Glomerular visceral epithelial cell (primary cell): ENCODE measurements around the gene HYAL1.

Experiments
- DNase-seq: peaks from one replicate; pipeline ENCODE4 v3.0.0-alpha.2; 2016; ENCODE audit errors: extremely low spot score

The HYAL1 gene

GRCh38 chr3:50260027-50260941 lies 43.1 kb downstream of the HYAL1 start:
- DNase-seq, result peak; percentile 91

GRCh38 chr3:50259432-50260026 lies 43.8 kb downstream of the HYAL1 start:
- DNase-seq, result no peak

- no peak for DNase-seq
Observed at GRCh38 chr3:50258979-50259378, 44.4 kb downstream of the HYAL1 start.

DNA sequence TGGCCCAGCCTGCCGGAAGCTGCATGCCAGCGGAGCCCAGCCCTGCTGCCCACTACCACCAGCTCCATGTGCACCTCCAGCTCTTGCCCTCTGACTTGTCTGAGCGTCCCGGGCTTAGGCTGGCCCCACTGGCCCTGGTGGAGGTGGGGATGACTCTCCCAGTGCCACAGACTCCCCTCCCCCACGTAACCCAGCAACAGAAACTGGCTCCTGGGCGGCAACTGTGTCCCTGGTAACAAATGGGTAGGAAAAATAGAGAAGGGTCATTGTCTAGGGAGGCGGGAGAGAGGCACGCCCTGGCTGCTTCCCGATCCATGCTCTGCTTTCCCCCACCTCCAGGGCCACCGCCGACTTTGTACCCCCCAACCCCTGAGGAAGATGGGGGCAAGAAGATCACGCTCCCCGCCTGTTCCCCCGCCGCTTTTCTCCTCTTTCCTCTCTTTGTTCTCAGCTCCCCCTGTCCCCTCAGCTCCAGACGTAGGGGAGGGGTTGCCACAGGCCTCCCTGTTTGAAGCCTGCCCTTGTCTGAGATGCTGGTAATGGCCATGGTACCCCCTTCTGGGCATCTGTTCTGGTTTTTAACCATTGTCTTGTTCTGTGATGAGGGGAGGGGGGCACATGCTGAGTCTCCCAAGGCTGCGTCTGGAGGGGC lies 45.2 kb downstream of the HYAL1 start:
- no peak for DNase-seq

DNA sequence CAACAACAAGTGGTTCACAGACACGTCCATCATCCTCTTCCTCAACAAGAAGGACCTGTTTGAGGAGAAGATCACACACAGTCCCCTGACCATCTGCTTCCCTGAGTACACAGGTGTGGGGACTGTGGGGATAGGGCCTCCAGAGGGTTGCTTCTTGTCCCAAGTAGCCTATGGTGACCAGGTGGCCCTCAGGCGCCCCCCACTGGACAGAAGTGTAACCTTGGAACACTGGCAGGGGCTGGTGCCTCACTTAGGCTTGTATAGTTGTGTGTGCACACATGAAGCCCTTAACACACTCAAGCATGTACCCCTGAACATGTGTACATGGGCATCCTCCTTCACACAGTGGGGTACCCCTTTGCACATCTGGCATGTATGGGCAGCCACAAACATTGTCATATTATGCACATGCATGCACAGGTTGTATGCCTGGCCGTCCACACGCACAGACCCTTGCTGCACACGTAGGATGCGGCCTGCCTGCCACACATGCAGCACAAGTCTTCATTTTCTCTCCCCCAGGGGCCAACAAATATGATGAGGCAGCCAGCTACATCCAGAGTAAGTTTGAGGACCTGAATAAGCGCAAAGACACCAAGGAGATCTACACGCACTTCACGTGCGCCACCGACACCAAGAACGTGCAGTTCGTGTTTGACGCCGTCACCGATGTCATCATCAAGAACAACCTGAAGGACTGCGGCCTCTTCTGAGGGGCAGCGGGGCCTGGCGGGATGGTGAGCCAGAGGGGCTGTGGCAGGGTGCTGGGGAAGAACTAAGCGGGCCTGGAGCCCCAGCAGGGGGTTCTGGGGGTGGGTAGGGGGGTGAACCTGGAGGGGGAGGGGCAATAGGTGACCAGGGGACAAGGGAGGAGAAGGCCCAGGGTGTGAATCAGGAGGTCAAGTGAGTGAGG lies 46.1 kb downstream of the HYAL1 start:
- DNase-seq, result peak; percentile 51

DNA sequence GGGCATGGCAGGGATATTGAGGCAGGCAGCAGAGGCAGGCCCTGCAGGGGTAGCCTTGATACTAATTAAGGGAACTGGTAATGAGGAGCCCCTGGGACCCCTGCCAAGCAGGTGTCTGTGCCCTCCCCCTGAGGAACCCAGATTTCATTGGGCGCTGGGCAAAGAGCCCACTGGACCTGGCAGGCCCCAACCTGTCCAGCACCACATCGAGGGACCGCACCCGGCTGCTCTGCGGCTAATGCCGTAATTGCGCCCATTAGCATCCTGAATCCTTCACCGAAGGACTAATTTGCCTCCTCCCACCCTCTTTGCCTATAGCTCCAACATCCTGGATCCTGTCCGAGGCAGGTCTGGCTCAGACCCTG lies 48.1 kb downstream of the HYAL1 start:
- no peak for DNase-seq

DNA sequence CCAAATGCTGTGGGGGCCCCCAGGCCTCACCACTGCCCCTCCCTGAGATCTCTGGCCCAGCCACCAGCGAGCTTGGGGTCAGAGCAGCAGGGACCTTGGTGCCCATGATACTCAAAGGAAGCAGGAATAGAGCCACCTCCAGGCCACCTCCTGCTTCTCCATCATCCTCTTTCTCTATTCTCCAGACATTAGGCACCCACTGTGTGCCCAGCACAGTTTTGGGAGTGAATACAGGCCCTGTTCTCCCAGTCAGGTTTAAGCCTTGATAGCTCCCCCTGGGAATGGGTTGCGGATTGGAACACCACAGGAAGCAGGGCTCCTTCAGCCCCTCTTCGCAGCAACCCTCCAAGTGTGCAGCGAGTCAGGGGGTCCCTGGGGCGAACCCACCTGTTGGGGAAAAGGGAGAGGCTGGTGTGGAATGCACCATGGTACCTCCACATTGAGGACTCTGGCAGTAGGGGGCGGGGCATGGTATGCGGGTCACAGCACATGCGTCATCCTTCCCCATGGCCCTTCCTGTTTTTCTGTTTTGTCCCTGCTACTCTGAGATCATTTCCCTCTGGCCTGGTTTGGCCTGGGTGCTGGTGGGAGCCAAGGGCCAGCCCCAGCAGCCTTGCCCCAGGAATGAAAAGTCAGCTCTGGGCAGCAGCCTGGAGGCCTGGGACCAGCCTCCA lies 48.7 kb downstream of the HYAL1 start:
- DNase-seq, result no peak

- peak; percentile 81 for DNase-seq
Observed at GRCh38 chr3:50251220-50251619, 52.2 kb downstream of the HYAL1 start.

DNA sequence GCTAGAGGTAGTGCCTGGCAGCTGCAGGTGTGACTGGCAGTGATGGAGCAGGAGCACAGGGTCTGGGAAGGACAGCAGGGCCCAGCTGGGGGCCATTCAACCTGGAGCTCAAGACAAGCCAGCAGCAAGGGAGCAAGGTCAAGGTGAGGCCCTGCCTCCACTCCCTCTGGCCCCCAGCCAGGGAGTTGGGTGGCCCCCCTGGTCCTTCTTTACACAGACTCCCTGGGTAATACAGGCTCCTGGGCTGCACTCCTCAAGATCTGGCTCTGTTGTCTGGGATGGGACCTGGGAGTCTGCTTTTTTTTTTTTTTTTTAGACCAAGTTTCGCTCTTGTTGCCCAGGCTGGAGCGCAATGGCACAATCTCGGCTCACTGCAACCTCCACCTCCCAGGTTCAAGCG lies 52.9 kb downstream of the HYAL1 start:
- no peak for DNase-seq
